H1 (cell line): Measurements from ENCODE around the gene UGT1A9.

ENCODE experiments used
- EZH2 ChIP-seq: fragments of 200-600 bp; sonication (generic); IDR thresholded peaks from 2 replicates; pipeline ENCODE4 v1.7.1; 2012; ENCODE audit warnings: low read depth, mild to moderate bottlenecking, moderate library complexity, low read length, inconsistent platforms; ENCODE audit not compliant: severe bottlenecking
- POLR2A ChIP-seq, 2 experiments: IDR thresholded peaks; 1 replicate in 1 of 2; 2 replicates in 1 of 2; pipeline ENCODE4 v1.6.1; 2011; ENCODE audit warnings: low read depth in 2 of 2, low read length in 2 of 2, mild to moderate bottlenecking in 2 of 2; ENCODE audit errors: control extremely low read depth in 1 of 2
- SP1 ChIP-seq: IDR thresholded peaks from 2 replicates; pipeline ENCODE4 v1.6.1; 2011; ENCODE audit warnings: low read depth, low read length
- SRF ChIP-seq: IDR thresholded peaks from 2 replicates; pipeline ENCODE4 v1.6.1; 2011; ENCODE audit warnings: mild to moderate bottlenecking, low read depth, low read length, moderate library complexity
- SUZ12 ChIP-seq: fragments of 200-600 bp; sonication (generic); IDR thresholded peaks from 2 replicates; pipeline ENCODE4 v1.6.1; 2012; ENCODE audit warnings: mild to moderate bottlenecking, inconsistent platforms, low read length, moderate library complexity, mixed read lengths
- TBP ChIP-seq: IDR thresholded peaks from 2 replicates; pipeline ENCODE4 v1.6.1; 2011; ENCODE audit warnings: low read depth, low read length, improper control_type of control experiment
- TF ChIP-seq, protein P1 (sequence below), 3 experiments: IDR thresholded peaks; 1 replicate in 2 of 3; 2 replicates in 1 of 3; pipeline versions ENCODE4 v1.5.1 to v1.6.1; 2011; ENCODE audit warnings: low read length in 3 of 3, mild to moderate bottlenecking in 3 of 3, inconsistent platforms in 2 of 3, low read depth in 1 of 3, moderate library complexity in 1 of 3; ENCODE audit not compliant: insufficient read depth in 1 of 3; ENCODE audit errors: control extremely low read depth in 1 of 3
- TF ChIP-seq, protein P2 (sequence below): IDR thresholded peaks from 2 replicates; pipeline ENCODE4 v1.6.1; 2012; ENCODE audit warnings: low read length, inconsistent platforms

DNA sequence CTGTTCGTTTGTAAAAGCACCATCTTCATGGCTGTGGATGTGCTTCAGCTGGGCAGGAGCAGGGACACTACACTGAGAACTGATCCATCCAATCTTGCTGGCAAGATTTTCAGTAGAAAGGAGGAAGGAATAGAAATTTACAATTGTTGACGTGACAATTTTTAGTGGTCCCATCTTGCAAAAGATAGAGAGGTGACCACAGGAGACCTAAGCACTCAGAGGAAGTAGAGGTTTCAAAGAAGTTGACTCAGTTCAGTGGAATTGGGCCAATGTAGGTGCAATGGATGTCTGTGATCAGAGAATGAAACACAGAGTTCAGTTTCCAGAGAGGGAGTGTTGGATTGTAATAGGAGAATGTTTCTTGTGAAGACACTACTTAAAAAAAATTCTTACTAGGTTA is 42.4 kb downstream of the UGT1A9 start:
- TF ChIP-seq SUZ12 (no peak), SP1 (no peak), POLR2A (IDR thresholded peaks at IDR 0.05; ENCODE audit: control extremely low read depth in 1 of 2, low read depth in 2 of 2, low read length in 2 of 2) (no peak), EZH2 (no peak), TBP (no peak), SRF (no peak)
- TF ChIP-seq, protein P1, sequence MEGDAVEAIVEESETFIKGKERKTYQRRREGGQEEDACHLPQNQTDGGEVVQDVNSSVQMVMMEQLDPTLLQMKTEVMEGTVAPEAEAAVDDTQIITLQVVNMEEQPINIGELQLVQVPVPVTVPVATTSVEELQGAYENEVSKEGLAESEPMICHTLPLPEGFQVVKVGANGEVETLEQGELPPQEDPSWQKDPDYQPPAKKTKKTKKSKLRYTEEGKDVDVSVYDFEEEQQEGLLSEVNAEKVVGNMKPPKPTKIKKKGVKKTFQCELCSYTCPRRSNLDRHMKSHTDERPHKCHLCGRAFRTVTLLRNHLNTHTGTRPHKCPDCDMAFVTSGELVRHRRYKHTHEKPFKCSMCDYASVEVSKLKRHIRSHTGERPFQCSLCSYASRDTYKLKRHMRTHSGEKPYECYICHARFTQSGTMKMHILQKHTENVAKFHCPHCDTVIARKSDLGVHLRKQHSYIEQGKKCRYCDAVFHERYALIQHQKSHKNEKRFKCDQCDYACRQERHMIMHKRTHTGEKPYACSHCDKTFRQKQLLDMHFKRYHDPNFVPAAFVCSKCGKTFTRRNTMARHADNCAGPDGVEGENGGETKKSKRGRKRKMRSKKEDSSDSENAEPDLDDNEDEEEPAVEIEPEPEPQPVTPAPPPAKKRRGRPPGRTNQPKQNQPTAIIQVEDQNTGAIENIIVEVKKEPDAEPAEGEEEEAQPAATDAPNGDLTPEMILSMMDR (IDR thresholded peaks at IDR 0.05; ENCODE audit: control extremely low read depth in 1 of 3, insufficient read depth in 1 of 3, low read depth in 1 of 3, low read length in 3 of 3) = no peak
- TF ChIP-seq, protein P2, sequence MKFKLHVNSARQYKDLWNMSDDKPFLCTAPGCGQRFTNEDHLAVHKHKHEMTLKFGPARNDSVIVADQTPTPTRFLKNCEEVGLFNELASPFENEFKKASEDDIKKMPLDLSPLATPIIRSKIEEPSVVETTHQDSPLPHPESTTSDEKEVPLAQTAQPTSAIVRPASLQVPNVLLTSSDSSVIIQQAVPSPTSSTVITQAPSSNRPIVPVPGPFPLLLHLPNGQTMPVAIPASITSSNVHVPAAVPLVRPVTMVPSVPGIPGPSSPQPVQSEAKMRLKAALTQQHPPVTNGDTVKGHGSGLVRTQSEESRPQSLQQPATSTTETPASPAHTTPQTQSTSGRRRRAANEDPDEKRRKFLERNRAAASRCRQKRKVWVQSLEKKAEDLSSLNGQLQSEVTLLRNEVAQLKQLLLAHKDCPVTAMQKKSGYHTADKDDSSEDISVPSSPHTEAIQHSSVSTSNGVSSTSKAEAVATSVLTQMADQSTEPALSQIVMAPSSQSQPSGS = no peak
